HG03108 (cell line): Measurements from ENCODE around the gene LRRC57.

Source experiments
- ATAC-seq: cut with Tn5 transposase; IDR thresholded peaks from one replicate; pipeline ENCODE4 v1.9.1; 2021; ENCODE audit warnings: moderate library complexity; ENCODE audit not compliant: unreplicated experiment

Gene LRRC57

DNA sequence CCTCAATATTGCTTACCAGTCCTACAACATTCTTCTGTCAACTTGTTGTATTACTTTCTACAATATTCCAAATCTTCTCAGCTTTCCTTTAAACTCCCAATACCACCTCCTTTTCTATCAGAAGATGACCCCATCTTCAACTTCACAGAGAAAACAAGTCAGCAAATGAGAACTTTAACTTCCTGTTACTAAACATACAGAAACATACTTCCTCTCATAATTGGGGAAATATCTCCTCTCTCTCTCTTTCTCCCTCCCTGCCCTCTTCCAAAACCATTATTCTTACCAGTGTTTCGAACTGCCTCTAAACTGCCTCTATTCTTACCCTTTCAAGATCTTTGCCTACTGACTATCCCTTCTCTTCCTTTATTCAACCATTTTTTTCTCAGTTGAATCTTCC is 54.9 kb downstream of the LRRC57 start:
- ATAC-seq, result no peak

GRCh38 chr15:42491539-42492225 is 56.9 kb downstream of the LRRC57 start:
- no peak for ATAC-seq

DNA sequence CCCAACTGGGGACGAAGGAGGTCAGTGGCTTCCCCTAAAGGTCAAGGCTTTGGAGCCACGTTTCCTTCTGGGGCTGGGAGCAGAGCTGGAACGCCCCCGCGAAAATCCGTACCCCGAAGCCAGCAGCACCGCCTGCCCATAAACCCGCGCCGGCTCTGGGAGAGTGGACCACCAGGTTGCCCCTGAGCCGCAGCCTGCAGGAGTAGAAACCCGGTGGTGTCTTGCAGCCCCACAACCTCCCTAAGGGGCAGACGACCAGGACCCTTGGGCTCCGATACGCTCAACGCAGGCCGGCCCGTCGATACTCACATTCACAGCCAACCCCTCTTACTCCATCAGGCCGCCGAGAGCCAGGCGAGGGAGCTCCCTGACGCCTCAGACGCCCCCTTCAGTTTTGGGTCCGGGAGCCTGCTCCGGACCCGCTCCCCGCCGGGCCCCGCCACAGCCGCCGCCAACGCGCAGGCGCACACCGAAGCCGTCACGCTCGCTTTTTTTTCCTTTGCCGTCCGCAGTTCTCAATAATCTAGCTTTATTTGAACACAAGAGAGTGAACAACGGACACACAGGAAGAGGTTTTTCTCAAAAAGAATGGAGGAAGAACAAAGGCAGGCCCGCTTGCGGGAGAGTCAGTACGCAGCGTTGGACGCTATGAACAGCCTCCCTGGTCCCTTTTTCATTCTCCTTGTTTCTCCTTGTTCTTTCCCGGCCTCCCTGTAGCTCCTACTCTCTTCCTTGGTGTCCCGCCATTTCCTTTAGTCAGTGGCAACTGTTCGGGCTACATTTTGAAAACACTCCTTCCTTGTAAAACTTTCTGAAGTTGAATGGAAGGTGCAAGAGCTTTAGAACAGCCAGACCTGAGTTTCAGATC is 57.7 kb downstream of the LRRC57 start, which contains the start of gene ZNF106:
TSS of gene ZNF106 (minus strand) at position 471 of the 868 bp plus-strand sequence. CDS start 18,852 bp downstream, outside the sequence.
- ATAC-seq, result peak; percentile 46

GRCh38 chr15:42490291-42490670 is 58.3 kb downstream of the LRRC57 start:
- ATAC-seq, result no peak
